Raji (cell line): ENCODE results near the gene FBXO46.

Experiments used
- POLR2A ChIP-seq: IDR thresholded peaks from 2 replicates; pipeline ENCODE4 v1.6.1; 2011; ENCODE audit warnings: low read depth, low read length, control low read depth; ENCODE audit not compliant: insufficient read depth

Gene FBXO46

GRCh38 chr19:45768984-45769782 lies 38.5 kb upstream of the FBXO46 start, which contains the start of gene SIX5:
Gene SIX5, minus strand, starts transcription at chr19:45769252. Its CDS starts 408 bp downstream, at chr19:45768844.
- peak; percentile 56 for TF ChIP-seq POLR2A

DNA sequence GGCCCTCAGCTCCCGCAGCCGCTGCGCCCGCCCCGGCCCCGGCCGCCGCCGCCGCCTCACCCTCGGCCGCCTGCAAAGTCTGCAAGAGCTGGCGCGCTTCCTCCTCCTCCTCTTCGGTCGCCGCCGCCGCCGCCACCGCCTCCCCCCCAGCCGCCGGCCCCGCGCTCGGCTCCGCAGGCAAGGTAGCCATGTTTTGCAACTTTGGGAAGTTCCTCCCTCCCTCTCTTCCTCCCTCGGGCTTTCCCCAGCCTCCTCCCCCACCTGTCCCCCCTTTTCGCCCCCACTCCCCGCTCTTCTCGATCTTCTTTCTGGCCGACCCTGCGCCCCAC lies 37.9 kb upstream of the FBXO46 start:
- TF ChIP-seq POLR2A, result no peak

GRCh38 chr19:45767881-45768654 lies 37.4 kb upstream of the FBXO46 start:
- no peak for TF ChIP-seq POLR2A

DNA sequence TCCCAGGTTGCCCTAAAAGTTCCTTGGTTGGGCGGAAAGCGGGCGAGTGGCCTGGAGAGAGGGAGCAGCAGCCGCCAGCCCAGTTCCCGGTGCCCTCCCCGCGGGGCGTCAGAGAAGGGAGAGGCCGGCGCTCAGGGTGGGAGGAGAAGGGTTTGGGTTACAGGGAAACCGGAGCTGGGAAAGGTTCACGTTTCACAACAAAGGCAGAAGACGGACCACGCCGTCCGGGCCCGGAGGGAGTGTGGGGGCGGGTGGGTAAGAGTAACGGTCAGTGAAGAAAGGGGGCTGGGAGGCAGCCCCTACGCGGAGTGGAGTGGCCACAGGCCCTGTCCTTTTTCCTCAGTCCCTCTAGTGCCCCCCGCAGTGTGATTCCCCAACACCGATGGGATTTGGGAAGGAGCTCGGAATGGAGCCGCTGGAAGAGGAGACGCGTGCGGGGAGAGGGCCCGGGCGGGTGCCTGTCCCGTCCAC lies 36.7 kb upstream of the FBXO46 start:
- no peak for TF ChIP-seq POLR2A

DNA sequence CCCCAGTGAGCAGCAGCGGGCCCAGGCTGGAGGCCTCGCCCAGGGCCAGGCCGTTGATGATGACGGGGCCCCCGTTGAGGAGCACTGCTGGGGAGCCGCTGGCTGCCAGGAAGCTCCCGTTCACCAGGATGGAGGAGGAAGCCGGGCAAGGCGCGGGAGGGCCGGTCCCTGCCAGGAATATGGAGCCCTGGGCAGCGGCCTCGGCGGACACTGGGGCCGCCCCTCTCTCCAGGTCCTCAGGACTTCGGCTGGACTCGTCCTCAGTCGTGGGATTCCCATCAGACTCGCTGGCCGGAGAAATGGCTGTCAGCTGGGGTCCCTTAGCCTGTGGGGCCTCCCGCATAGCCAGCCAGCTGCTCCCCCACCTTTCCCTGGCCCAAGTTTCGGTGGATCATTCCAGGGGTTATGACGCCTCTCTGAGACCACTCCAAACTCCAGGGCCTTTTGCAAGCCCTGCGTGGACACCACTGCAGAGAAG lies 36.2 kb upstream of the FBXO46 start:
- no peak for TF ChIP-seq POLR2A

DNA sequence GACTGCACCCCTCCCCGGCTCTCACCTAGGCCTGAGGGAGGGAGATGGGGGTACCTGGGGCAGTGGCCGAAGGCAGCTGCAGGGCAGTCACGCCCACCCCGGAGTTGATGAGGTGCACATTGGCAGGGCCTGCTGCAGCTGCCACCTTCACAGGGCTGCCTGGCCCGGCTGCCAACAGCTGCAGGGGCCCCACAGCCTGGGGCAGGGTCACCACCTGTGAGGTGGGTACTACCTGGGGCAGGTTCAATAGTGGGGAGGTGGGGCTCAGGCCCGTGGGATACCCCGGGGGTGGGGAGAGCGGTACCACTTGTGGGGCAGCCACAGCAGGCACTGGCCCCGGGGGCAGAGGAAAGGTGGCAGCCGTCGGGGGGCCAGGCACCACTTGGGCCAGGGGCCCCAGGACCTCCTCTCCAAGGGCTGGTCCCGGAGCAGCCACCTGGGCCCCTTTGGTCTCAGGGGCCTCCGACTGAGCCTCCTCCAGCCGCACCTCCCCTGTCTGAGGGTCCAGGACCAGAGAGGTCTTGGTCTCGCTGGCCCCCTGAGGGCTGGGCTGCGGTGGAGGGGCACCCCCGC lies 35.7 kb upstream of the FBXO46 start:
- no peak for TF ChIP-seq POLR2A

DNA sequence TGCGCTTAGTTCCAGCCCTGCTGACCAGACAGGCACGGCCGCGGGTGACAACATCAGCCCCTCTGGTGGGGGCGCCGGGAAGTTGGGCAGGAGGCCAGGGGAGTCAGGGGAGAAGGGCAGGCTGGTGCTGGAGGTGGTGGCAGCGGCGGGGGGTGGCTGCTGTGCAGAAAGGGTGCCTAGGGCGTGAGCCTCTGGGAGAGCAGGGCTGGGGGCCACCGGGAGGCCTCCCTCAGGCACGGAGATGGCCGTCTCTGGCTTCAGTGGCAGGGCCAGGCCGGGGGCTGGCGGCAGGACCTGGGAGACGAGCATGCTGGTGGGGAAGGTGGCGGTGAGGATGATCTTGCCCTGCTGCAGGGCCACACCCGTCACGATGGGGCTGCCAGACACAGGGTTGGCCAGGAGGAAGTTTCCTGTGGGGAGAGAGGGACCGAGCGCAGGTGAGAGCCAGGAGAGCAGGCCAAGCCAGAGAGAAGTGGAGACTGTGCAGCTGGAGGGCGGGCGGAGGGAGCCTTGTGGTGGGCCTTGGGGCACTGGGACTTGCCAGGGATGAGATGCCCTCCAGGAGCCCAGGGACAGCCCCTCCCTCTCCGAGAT lies 35.1 kb upstream of the FBXO46 start:
- TF ChIP-seq POLR2A, result no peak

DNA sequence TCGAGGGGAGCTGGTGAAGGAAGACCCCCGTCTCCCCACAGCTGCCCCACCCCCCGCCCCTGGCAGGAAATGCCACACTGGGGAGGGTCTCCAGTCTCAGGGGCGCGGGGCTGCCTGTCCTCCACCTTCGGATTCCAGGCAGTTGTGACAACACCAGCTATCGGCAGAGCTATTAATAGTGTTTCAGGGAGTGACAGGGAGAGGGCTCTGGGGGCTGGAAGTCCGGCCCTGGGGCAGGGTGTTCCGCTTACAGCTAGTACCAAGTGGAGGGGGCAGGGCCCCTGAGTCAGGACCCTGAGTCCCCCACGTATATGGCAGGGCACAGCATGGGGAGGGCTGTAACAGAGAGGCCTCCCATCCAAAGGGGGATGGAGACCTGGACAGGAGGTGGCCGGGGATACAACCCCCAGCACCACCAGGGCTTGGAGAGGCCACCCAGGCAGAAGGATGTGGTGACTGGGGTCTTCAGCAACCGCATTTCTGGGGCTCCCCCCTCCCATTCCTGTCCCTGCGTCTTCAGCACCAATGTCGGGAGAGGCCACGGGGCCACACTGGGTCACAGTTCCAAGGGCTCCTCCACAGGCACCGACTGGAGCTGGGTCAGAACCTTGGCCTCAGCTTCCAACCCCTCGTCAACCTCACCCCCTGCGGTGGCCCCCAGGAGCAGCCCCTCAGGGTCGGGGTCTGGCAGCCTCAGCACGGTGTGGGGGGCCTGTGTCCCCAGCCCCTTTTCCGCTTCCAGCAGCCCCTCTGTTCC lies 34.4 kb upstream of the FBXO46 start:
- TF ChIP-seq POLR2A, result no peak

DNA sequence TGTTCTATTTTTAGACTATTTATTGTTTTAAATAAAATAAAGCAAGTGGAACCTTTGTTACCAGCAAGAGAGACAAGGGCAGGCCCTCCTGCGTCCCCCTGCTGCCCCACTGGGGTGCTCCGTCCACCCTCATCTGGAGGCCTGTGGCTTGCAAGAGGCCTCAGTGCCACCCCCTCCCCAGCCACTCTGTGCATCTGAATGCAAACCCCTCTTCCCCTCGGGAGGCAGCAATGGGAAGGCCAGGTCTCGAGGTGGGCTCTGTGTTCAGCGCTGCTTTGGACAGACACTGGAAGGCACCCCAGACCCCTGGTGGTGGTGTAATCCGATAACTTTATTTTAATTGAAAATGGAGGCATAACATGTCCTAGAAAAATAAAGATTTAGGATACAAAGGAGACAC lies 33.8 kb upstream of the FBXO46 start:
- no peak for TF ChIP-seq POLR2A

DNA sequence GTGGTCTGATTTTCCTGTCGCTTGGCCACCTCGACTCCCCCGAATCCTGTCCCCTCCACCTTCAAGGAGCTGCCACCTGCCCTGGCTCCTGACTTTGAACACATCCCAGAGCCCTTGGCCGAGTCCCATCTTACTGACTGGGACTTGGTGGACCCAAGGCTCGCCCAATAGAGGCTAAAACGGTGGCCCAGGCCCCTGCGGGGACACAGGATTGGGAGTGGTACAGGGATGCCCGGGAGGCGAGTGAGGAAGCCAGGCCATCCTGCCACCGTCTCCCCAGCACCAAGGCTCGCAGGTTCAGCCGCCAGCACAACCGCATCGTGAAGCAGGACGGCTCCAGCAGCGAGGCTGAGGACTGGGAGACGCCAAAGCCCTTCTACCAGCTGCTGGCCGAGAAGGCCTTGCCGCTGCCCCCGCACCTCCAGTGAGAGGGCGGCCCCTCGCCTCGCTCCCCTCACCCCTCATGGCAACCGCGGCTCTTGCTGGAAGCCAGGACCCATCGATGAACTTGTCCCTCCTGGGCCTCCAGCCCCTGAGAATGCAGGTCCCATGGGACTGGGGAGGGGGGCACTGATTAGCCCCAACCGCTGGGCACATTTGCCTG lies 33.1 kb upstream of the FBXO46 start:
- TF ChIP-seq POLR2A, result no peak

DNA sequence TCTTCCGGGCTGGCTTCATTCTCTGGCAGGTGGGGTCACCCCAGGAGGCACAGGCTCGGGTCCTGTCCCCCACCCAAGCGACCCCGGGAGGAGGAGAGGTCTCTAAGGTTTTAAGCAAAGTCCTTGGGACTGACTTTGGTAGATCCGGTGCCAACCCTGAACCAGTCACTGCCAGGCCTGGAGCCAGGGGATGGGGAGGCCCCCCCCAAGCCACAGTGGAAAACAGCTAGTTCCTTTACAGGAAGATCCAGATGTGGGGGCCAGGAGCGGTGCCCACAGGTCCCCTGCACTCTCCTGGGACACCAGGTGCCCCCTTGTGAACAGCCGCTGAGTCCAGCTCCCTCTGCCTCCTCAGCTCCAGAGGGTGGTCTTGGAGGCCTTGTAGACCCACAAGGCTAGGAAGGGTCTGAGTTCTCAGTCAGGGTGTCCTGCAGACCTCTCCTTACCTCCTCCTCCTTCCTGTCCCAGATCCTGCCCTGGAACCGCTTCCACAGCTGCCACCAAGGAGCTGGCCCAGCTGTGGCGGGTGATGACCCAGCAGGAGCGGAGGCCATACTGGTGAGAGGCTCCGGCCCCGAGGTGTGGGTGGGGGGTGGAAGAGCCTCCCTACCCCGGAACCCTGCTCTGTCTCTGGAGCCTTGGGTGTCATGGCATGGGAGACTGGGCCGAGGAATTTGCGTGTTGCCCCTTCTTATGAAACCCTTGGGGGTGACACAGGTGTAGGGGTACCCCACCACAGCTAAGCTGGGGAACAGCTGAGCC lies 32.4 kb upstream of the FBXO46 start:
- TF ChIP-seq POLR2A, result no peak

- TF ChIP-seq POLR2A, result no peak
Observed at GRCh38 chr19:45761714-45762113, 31.0 kb upstream of the FBXO46 start.

DNA sequence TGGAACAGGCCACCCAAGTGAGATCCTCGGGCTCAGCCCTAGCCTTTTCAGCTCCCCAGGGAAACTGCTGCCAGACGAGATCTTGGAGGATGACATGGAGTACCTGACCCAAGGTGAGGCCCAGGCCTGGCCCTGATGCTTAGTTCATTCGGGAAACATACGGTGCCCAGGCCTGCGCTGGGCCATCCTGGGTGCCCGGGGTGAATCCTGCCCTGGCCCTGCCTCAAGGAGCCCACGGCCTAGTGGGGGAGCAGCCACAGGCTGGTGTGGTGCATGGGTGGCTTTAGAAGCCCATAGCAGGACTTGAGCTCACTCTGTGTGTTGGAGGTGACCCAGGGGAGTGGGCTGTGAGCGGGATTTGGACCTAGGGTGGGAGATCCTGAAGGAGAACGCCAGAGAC lies 28.2 kb upstream of the FBXO46 start:
- no peak for TF ChIP-seq POLR2A

DNA sequence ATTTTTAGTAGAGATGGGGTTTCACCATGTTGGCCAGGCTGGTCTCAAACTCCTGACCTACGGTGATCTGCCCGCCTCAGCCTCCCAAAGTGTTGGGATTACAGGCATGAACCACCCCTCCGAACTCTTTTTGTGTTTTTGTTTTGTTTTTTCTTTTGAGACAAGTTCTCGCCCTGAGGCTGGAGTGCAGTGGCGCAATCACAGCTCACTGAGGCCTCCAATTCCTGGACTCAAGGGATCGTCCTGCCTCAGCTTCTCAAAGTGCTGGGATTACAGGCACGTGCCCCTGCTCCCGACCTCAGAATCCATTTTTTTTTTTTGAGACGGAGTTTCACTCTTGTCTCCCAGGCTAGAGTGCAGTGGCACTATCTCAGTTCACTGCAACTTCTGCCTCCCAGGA lies 27.0 kb upstream of the FBXO46 start:
- TF ChIP-seq POLR2A, result no peak
